Activated CD8-positive, alpha-beta T cell treated with anti-CD3 and anti-CD28 coated beads for 36 hours (primary cell): Measurements from ENCODE around the gene RTN4. TPM values are rescaled to one million over a fixed set of nuclear protein-coding genes. Genes with fewer than 3 reads are reported as not detected.
A peak's percentile ranks its signal among the peaks of the same experiment; 100 is the strongest.
"Not testable (repeated sequence)": the region's sequence is repeated elsewhere in the genome, so short reads cannot be mapped to it uniquely, and the experiment has no call there.

Source experiments
- ATAC-seq: fragments of 200-7000 bp; cut with Tn5 transposase; one replicate; pipeline ENCODE4 v1.10.0; 2021; ENCODE audit warnings: mild to moderate bottlenecking, moderate library complexity
- CTCF ChIA-PET: fragments of 350-600 bp; sonication (Branson Sonifier 250); formaldehyde crosslinking; loops from one replicate; lab custom pipeline; 2021; ENCODE audit warnings: antibody characterized with exemption; lab: Charles Lee
- POLR2A ChIA-PET: fragments of 350-600 bp; sonication (Branson Sonifier 250); formaldehyde crosslinking; loops from one replicate; lab custom pipeline; 2021; ENCODE audit warnings: antibody characterized with exemption; lab: Charles Lee
- DNase-seq: peaks from one replicate; pipeline ENCODE4 v3.0.0-alpha.2; 2020
- H3K27ac Mint-ChIP-seq: one replicate; pipeline ENCODE4 v1.8.0; 2021; ENCODE audit warnings: mild to moderate bottlenecking, mixed read lengths
- H3K27me3 Mint-ChIP-seq: one replicate; pipeline ENCODE4 v1.8.0; 2021; ENCODE audit warnings: mixed read lengths
- H3K36me3 Mint-ChIP-seq: one replicate; pipeline ENCODE4 v1.8.0; 2021; ENCODE audit warnings: low read depth, mixed read lengths
- H3K4me1 Mint-ChIP-seq: one replicate; pipeline ENCODE4 v1.8.0; 2021; ENCODE audit warnings: low read depth, mixed read lengths
- H3K4me3 Mint-ChIP-seq: one replicate; pipeline ENCODE4 v1.8.0; 2021; ENCODE audit warnings: mild to moderate bottlenecking, moderate library complexity, mixed read lengths
- H3K9me3 Mint-ChIP-seq: one replicate; pipeline ENCODE4 v1.8.0; 2021; ENCODE audit warnings: mixed read lengths
- CTCF ChIP-seq: fragments of 200-600 bp; IDR thresholded peaks from one replicate; pipeline ENCODE4 v1.8.0; 2022; ENCODE audit warnings: antibody characterized with exemption, mild to moderate bottlenecking
- intact Hi-C: fragments of 100-400 bp; cut with micrococcal nuclease; formaldehyde crosslinking; loops from one replicate; pipeline ENCODE4 v1.10.0; 2022
- total RNA-seq, 2 experiments: library from RNA; stranded (reverse); gene quantifications; one replicate each; pipeline ENCODE4 v1.2.3, GENCODE V29; 2021

The RTN4 gene
- total RNA-seq, 2 experiments from 2014 or later = 81.5 to 85.0 TPM

GRCh38 chr2:55054106-55054875, 4.0 kb upstream of the RTN4 start:
- peak overlapping the region; percentile 32 for H3K4me3 Mint-ChIP-seq
- ChIA-PET POLR2A (no interaction called here), CTCF (interaction anchor here (1.0 to 1.8 kb wide), 2 partner anchors 15 to 114 kb away, joined by 3 to 4 read pairs; no protein-coding TSS in a partner anchor)
- intact Hi-C loops = loop anchor here (5.0 kb wide), 1 partner anchor 363 kb away; the partner anchor contains the start of gene CCDC88A
- H3K27me3 Mint-ChIP-seq = no peaks in the 10 kb centered on the region
- H3K4me1 Mint-ChIP-seq = peaks cover 37% of the 10 kb centered on the region
- H3K27ac Mint-ChIP-seq = peak overlapping the region; percentile 58
- no peak for TF ChIP-seq CTCF
- H3K36me3 Mint-ChIP-seq = peaks cover 2% of the 10 kb centered on the region
- no peaks in the 10 kb centered on the region for H3K9me3 Mint-ChIP-seq
- ATAC-seq (peak; percentile 5), DNase-seq (peak; percentile 53)

DNA sequence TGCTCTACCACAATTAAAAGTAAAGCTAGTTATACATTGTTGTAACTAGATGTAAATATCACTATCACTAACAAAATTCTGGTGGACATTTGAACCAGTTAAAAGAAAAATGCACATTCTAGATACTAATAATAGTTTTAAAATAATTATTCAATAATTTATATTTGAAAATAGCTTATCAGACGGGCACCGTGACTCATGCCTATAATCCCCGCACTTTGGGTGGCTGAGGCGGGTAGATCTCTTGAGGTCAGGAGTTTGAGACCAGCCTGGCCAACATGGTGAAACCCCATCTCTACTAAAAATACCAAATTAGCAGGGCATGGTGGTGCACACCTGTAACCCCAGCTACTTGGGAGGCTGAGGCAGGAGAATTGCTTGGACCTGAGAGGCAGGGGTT, 3.0 kb upstream of the RTN4 start:
- H3K9me3 Mint-ChIP-seq, H3K4me3 Mint-ChIP-seq, ATAC-seq, H3K36me3 Mint-ChIP-seq, H3K27me3 Mint-ChIP-seq, H3K27ac Mint-ChIP-seq, DNase-seq, POLR2A ChIA-PET: not testable (repeated sequence)
- intact Hi-C loops = loop anchor here (5.0 kb wide), 1 partner anchor 364 kb away; the partner anchor contains the start of gene CCDC88A
- CTCF ChIA-PET = interaction anchor here (0.5 to 2.3 kb wide), 4 partner anchors 12 to 367 kb away, joined by 3 to 6 read pairs (median 4); partner anchors contain the start of gene CCDC88A
- H3K4me1 Mint-ChIP-seq = peaks cover 34% of the 10 kb centered on the region

- Mint-ChIP-seq H3K4me3 (peak overlapping the region; percentile 31), H3K27ac (peak overlapping the region; percentile 21)
These were observed 2.1 kb upstream of the RTN4 start for GRCh38 chr2:55052129-55053061.

GRCh38 chr2:55051026-55051866, 995 bp upstream of the RTN4 start:
- TF ChIP-seq CTCF = no peak
- ATAC-seq = no peak
- Mint-ChIP-seq H3K4me3 (peak overlapping the region; percentile 91), H3K27ac (peak overlapping the region; percentile 96), H3K9me3 (no peaks in the 10 kb centered on the region), H3K36me3 (peaks cover 13% of the 10 kb centered on the region), H3K27me3 (no peaks in the 10 kb centered on the region), H3K4me1 (peaks cover 48% of the 10 kb centered on the region)
- intact Hi-C loops = loop anchor here (5.0 kb wide), 1 partner anchor 366 kb away; the partner anchor contains the start of gene CCDC88A
- ChIA-PET CTCF (interaction anchor here (0.7 to 2.8 kb wide), 12 partner anchors 11 to 526 kb away, joined by 3 to 14 read pairs (median 4); partner anchors contain the start of gene EML6), POLR2A (interaction anchor here (1.0 to 3.2 kb wide), 6 partner anchors 14 to 567 kb away, joined by 3 to 8 read pairs (median 4); no protein-coding TSS in a partner anchor)
- peak; percentile 35 for DNase-seq

More at GRCh38 chr2:55052129-55053061, 2.1 kb upstream of the RTN4 start:
- ChIA-PET POLR2A (interaction anchor here (1.1 to 3.2 kb wide), 2 partner anchors 15 to 81 kb away, joined by 4 to 8 read pairs; no protein-coding TSS in a partner anchor), CTCF (interaction anchor here (0.8 to 2.3 kb wide), 4 partner anchors 12 to 116 kb away, joined by 4 to 9 read pairs (median 5); no protein-coding TSS in a partner anchor)
- Mint-ChIP-seq H3K36me3 (peaks cover 8% of the 10 kb centered on the region), H3K4me1 (peaks cover 38% of the 10 kb centered on the region), H3K27me3 (no peaks in the 10 kb centered on the region), H3K9me3 (no peaks in the 10 kb centered on the region)
- DNase-seq = no peak
- intact Hi-C loops = loop anchor here (5.0 kb wide), 1 partner anchor 365 kb away; the partner anchor contains the start of gene CCDC88A
- ATAC-seq = no peak
- no peak for TF ChIP-seq CTCF
